ENCODE results near the gene WNT6. TPM values are rescaled to one million over a fixed set of nuclear protein-coding genes. Genes with fewer than 3 reads are reported as not detected.
A peak's percentile ranks its signal among the peaks of the same experiment; 100 is the strongest.

The WNT6 gene
- total and polyA plus RNA-seq, 10 of the 15 experiments (the other 5 are each of a cell fraction or from before 2014, with no cell fraction given) = 0.11 to 0.44 (median 0.22) TPM; not detected in 5

- TF ChIP-seq CEBPB (IDR thresholded peaks at IDR 0.05; ENCODE audit: borderline replicate concordance in 1 of 2, low read depth in 2 of 2, low read length in 2 of 2) (no peak), MXI1 (IDR thresholded peaks at IDR 0.05; ENCODE audit: low read depth, low read length) (peak; percentile 92), MAX (IDR thresholded peaks at IDR 0.05; ENCODE audit: low read depth, low read length) (peak; percentile 85), EED (IDR thresholded peaks at IDR 0.05; ENCODE audit: low read depth) (peak; percentile 47; the same call in 1 of the 2 replicates), RELB (IDR thresholded peaks at IDR 0.05; ENCODE audit: low read depth) (peak; percentile 84), MEF2B (IDR thresholded peaks at IDR 0.05; ENCODE audit: partially characterized antibody, poor library complexity, severe bottlenecking) (no peak), GATAD2B (conservative IDR thresholded peaks at IDR 0.05; ENCODE audit: low read depth) (peak; percentile 68), MLLT1 (IDR thresholded peaks at IDR 0.05) (peak; percentile 83), POLR2AphosphoS5 (IDR thresholded peaks at IDR 0.05; ENCODE audit: low read length) (peak; percentile 62; the same call in 1 of the 2 replicates), PKNOX1 (IDR thresholded peaks at IDR 0.05) (peak; percentile 20; the same call in 1 of the 2 replicates), POLR2AphosphoS2 (IDR thresholded peaks at IDR 0.05; ENCODE audit: low read depth, low read length) (0 out of 2 replicates have a peak, but pooled peaks have one; percentile 22), TAF1 (IDR thresholded peaks at IDR 0.05; ENCODE audit: borderline replicate concordance, low read depth, low read length) (0 out of 2 replicates have a peak, but pooled peaks have one; percentile 26), ZNF207 (IDR thresholded peaks at IDR 0.05; ENCODE audit: borderline replicate concordance) (peak; percentile 16; the same call in 1 of the 2 replicates), BCLAF1 (IDR thresholded peaks at IDR 0.05) (no peak), ATF7 (IDR thresholded peaks at IDR 0.05; ENCODE audit: low read depth) (peak; percentile 89), POU2F2 (IDR thresholded peaks at IDR 0.05; ENCODE audit: borderline replicate concordance, low read depth, low read length) (peak; percentile 100), RFX5 (IDR thresholded peaks at IDR 0.05; ENCODE audit: low read depth, low read length) (no peak; the same call in 1 of the 2 replicates), NRF1 (conservative IDR thresholded peaks at IDR 0.05; ENCODE audit: low read depth, low read length) (no peak), LARP7 (IDR thresholded peaks at IDR 0.05) (peak; percentile 24; the same call in 1 of the 2 replicates), NFYB (IDR thresholded peaks at IDR 0.05; ENCODE audit: insufficient read depth, low read depth, low read length) (peak; percentile 31; the same call in 1 of the 2 replicates), NBN (IDR thresholded peaks at IDR 0.05) (peak; percentile 98), SMARCA5 (IDR thresholded peaks at IDR 0.05) (peak; percentile 73)
These were observed 26.7 kb downstream of the WNT6 start (continued) for GRCh38 chr2:218885981-218886947.
